Fibroblast of mammary gland (primary cell): ENCODE data around the gene ADAMTS3.

Experiments
- DNase-seq: peaks from one replicate; pipeline ENCODE4 v3.0.0-alpha.2; 2010; ENCODE audit warnings: low read depth
- H3K4me3 ChIP-seq: 2 replicates; pipeline ENCODE4 v1.5.1; 2011; ENCODE audit warnings: low read depth, mild to moderate bottlenecking, low read length, moderate library complexity; ENCODE audit not compliant: control insufficient read depth
- TF ChIP-seq, protein P1 (sequence below): conservative IDR thresholded peaks from 2 replicates; pipeline ENCODE4 v1.5.1; 2011; ENCODE audit warnings: low read depth, low read length, inconsistent platforms; ENCODE audit not compliant: control insufficient read depth, insufficient read depth

Gene ADAMTS3

DNA sequence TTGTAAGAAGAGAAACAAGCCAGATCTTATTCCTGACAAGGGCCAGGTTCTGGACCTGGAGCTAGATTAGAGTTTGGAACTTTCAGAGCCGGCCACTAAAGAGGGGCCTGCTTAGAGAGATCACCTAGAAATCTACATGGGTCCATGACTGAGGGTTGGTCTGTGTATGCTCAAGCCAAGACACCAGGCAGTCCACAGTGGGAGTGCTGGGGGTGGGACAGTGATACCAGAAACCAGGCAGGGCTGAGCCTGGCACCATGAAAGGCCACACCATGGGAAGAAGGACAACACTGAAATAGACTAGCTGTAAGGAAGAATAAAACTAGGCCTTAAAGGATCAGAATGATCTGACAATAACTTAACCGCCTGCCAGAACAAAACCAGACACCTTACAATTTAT is 267.3 kb downstream of the ADAMTS3 start:
- TF ChIP-seq, protein P1, sequence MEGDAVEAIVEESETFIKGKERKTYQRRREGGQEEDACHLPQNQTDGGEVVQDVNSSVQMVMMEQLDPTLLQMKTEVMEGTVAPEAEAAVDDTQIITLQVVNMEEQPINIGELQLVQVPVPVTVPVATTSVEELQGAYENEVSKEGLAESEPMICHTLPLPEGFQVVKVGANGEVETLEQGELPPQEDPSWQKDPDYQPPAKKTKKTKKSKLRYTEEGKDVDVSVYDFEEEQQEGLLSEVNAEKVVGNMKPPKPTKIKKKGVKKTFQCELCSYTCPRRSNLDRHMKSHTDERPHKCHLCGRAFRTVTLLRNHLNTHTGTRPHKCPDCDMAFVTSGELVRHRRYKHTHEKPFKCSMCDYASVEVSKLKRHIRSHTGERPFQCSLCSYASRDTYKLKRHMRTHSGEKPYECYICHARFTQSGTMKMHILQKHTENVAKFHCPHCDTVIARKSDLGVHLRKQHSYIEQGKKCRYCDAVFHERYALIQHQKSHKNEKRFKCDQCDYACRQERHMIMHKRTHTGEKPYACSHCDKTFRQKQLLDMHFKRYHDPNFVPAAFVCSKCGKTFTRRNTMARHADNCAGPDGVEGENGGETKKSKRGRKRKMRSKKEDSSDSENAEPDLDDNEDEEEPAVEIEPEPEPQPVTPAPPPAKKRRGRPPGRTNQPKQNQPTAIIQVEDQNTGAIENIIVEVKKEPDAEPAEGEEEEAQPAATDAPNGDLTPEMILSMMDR: no peak
- DNase-seq: no peak
- H3K4me3 ChIP-seq: no peak overlapping the region

DNA sequence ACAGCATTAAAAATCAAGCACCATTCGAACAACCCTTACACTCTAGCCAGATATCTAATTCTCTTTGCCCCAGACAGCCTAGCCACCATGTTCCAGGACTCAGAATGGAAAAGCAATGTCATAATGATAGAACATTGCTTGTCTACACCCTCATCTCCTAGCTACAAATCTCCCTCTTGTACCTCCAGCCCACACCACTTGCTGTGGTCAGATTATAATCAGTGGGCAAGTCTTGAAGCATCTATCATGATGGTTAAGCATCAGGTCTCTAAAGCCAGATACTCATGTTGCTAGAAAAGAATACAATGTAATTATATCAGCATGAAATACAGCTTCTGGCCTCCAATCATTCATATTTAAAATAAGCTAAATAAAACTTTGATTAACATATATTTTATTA is 268.9 kb downstream of the ADAMTS3 start:
- H3K4me3 ChIP-seq: no peak overlapping the region
- TF ChIP-seq, protein P1: no peak
- DNase-seq: no peak

DNA sequence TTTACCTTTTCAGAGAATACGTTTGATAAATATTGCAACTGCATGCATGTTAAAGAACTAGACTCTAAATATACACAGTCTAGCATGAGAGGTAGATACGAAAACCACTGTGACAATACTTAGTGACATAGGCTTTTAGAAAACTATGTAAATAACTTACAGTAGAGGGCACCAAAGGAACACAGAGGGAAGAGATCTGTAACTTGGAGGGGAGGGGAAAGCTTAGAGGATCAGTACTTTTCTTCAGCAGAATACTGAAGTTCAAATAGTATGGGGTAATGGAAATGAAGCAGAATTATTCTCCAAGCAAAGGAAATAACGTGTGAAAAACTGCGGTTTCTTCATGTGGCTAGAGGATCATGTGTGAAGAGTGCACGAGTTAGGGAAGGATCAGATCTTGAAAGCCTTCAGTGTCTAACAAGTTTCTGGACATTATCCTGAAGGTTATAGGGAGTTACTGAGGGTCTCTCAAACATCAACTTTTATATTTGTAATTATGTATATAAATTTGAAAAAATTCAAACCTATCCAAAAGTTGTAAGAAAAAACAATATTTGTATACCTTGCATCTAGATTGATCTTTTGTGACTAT is 273.0 kb downstream of the ADAMTS3 start:
- TF ChIP-seq, protein P1: peak; percentile 74
- no peak overlapping the region for H3K4me3 ChIP-seq
- peak; percentile 65 for DNase-seq

DNA sequence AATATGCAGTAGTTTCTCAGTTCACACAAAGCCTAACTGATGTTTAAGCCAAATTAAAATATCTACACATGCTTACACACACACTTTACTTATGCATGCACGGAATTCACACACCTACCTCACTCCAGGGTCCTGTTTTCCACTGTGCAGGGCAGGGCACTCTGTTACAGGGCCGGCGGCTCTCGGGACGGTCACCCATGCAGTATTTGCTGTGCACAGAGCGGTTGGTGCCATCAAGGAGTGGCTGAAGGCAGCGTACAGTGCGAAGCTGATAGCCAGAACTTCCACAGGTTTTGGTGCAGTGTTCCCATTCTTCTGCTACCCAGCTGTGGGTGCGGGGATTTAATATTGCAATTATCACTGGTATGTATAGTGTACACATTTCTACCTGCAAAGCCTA is 278.3 kb downstream of the ADAMTS3 start:
- no peak for DNase-seq
- no peak overlapping the region for H3K4me3 ChIP-seq
- TF ChIP-seq, protein P1: no peak

DNA sequence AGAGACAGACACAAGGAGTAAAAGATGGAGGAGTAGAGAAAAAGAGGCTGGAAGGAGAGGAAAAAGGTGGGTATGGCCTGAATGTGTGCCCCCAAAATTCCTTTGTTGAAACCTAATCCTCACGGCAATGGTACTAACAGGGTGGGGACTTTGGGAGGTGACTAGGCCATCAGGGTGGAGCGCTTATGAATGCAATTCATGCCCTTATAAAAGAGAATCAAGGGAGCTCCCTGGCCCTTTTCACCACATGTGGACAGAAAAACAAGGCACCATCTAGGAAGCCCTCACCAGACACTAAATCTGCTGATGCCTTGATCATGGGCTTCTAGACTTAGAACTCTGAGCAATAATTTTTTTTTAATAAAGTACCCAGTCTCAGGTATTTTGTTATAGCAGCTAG is 282.1 kb downstream of the ADAMTS3 start:
- H3K4me3 ChIP-seq: no peak overlapping the region
- DNase-seq: no peak
- TF ChIP-seq, protein P1: no peak

DNA sequence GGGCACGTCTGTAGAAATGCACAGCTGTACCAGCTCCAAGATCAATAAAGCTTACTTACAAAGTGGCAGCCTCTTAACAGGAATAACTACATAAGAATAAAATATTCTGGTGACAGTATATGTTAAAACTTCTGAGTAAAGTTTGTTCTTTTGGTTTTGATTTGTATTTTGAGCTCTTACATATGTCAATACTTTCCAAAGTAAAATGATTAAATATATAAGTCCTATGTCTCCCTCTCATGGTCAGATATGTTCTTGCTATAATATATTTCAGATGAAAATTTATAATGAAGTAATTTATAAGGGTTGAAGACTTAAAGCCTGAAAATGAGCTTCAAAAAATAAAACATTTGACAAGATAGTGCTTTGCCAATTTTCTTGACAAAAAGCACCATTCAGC is 282.8 kb downstream of the ADAMTS3 start:
- H3K4me3 ChIP-seq: no peak overlapping the region
- peak; percentile 30 for DNase-seq
- TF ChIP-seq, protein P1: peak; percentile 7

DNA sequence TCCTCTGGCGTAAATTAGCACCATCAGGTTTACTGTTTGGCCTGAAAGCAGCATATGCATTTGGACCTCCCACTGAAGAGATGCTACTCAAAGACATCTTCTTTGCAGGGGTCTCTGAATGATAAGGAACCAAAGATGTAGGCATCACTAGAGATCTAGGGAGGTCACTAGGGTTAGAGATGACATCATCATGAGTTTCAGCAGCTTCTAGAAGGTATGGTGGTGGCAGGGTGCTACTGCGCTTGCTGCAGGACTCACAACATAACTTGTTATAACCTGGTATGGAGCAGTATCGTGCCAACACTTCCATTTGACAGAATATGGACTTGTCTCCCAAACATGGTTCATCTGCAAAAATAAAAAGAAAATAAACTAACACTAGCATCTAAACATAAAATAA is 285.7 kb downstream of the ADAMTS3 start:
- no peak for DNase-seq
- TF ChIP-seq, protein P1: no peak
- H3K4me3 ChIP-seq: no peak overlapping the region
